HG03571 (cell line): ENCODE results near the gene TRAPPC1.

Experiments used
- ATAC-seq: cut with Tn5 transposase; IDR thresholded peaks from one replicate; pipeline ENCODE4 v1.9.1; 2021; ENCODE audit not compliant: unreplicated experiment

The TRAPPC1 gene

GRCh38 chr17:7943291-7943690 is 11.5 kb upstream of the TRAPPC1 start:
- ATAC-seq: no peak

- ATAC-seq: no peak
These were observed 9.0 kb upstream of the TRAPPC1 start for GRCh38 chr17:7940743-7941142.

- no peak for ATAC-seq
These were observed 8.3 kb upstream of the TRAPPC1 start for GRCh38 chr17:7940034-7940433.

DNA sequence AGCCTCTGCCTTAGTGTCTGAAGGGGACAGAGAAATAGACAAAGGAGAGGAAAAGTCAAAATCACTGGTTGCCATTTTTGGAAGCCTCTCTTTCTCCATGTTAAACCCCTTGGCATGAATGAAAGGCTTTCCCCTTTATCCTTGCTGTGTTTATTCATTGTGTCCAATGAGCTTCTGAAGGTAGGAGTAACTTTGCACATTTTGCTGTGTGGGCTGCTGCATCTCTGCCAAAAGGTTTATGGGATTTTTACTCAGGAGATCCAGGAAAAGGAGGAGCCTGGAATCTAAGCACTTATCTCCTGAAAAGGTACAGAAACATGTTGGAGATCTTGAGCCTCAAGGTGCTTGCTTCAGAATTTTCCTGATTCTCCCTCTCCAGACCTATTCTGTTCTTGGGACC is 4.1 kb upstream of the TRAPPC1 start:
- no peak for ATAC-seq

DNA sequence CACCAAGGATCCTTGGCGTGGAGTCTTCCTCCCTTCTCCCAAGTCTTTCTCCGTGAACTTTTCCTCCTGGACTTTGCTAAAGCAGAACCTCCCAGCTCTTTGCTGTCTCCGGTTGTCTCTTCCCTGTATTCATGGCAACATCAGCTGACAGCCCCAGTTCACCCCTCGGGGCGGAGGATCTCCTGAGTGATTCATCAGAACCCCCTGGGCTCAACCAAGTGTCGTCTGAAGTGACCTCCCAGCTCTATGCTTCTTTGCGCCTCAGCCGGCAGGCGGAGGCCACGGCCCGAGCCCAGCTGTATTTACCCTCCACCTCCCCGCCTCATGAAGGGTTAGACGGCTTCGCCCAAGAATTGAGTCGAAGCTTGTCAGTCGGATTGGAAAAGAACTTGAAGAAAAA is 1.2 kb upstream of the TRAPPC1 start:
- no peak for ATAC-seq

DNA sequence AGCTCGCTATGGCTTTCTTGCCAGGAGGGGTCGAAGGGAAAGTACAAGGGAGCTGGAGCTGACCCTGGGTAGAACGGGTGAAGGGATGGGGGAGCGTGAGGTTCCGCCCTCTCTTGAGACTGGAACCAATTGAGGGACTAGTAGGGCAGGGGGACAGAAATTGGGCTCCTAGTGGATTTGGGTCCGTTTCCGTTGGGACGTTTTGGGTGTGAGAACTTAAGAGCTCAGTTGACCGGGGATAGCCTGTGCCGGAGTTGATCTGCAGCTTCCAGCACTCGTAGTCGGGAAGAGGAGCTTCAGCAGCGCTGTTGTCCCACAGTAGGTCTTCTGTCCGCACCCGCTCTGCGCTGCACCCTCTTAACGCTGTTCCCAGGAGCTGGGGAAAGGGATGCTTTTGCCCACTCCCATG is 741 bp upstream of the TRAPPC1 start:
- peak; percentile 10 for ATAC-seq

DNA sequence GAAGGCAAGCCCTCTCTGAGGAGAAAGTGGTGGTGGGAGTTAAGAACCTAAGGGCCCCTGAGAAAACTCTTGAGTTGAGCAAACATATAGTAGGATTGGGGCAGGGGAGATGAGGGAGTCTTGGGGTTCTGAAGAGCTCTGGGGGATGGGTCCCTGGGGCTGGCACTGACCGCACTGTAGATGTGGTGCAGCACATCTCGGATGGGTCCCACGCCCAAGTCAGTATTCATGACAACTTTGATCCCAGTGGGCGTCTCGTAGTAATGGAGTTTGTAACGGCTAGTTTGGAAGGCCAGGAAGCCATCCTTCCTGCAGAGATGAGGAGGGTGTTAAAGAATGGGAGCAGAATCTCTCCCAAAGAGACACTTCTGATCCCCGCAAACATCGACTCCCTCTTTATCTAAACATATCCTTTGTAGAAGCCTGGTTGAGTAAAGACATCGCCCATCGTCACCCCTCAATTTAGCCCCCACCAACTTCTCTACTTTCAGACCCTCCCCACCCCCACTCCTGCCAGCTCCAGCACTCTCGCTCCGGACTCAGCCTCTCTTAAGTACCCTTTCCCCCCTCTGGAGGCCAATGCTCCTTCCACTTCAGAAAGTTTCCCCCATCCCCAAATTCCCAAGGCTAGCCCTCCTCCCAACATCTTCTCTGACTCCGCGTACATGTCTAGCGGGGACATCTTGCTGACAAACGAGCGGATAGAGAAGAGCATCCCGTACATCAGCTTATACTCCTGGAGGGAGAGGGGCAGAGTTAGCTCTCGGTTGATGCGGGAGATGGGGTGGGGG is 710 bp downstream of the TRAPPC1 start:
- no peak for ATAC-seq

GRCh38 chr17:7929158-7930023 is 2.4 kb downstream of the TRAPPC1 start, which contains the start of gene KCNAB3:
TSS of gene KCNAB3 (minus strand) at chr17:7929856. CDS start at chr17:7929435, 421 bp downstream.
- ATAC-seq: no peak

- ATAC-seq: no peak
These were observed 4.2 kb downstream of the TRAPPC1 start for GRCh38 chr17:7927596-7927995.

- no peak for ATAC-seq
These were observed 8.7 kb downstream of the TRAPPC1 start for GRCh38 chr17:7922845-7923628.

DNA sequence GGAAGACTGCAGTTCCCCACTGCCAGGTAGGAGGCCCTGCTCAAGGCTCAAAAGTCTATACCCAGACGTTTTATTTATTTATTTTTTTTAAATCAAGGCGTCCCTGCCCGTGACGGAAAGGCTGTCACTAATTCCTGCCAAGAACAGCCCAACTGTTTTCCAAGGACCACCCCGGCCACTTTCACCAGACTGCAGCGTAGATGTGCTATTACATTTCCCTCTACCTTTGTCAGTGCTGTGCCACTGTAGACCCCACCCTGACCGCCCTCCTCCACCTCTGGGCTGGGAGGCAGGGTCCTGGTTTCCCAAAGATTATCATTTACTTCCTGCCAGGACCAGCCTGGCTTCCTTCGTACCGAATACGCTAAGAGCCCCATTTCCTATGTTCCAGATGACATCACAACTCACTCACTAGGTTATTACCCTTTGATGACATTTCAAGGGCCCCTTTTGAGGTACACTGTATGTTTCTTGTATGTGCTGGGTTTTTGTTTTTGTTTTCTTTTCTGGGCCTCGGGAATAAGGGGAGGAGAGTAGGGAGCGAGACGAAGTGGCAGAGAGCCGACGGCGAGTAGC is 9.4 kb downstream of the TRAPPC1 start:
- ATAC-seq: no peak

GRCh38 chr17:7916808-7917207 is 14.9 kb downstream of the TRAPPC1 start:
- no peak for ATAC-seq

DNA sequence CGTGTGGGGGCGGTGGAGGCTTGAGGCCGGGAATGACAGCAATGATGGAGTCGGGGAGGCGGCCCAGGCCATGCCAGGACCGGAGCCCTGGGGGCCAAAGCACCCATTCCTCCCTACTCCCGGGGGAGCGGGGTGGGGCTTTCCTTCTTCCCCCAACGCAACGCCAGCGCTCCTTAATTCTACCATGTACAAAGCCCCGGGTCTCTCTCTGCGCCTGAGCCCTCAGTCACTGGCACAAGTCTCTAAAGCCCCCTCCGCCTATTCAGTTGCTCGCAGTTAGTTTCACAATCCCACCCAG is 15.4 kb downstream of the TRAPPC1 start:
- no peak for ATAC-seq

DNA sequence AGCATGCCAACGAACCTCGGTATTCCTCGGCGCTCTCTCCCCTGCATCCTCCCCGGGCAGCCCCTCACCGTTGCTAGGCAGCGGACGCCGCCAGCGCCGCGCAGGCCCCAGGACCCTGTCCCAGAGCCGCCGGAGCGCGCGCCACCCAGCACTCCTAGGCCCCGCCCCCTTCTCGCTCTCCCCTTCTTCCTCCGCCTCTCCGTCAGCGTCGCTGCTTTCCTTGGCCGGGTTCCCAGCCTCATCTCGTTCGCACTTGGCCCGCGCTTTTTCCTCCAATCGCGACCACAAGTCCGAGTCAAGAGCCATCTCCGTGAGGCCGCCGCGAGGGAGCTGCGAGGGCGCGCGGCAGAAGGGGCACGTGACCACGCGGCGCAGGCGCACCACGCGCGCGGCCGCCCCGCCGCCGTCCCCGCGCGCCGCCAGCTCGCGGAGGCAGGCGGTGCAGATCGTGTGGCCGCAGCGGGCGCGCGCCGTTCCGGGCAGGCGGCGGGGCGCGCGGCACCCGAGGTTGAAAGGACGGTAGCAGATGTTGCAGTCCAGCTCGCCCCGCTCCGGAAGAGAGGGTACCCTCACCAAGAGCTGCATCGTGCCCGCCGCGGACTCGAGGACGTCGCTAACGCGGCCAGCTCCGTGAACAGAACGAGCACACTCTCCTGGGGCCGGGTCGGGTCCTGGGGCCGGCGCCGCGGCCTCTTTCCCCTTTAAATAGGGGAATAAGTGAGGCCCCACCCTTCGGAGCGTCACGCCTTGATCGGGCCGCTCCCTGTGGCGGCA is 15.9 kb downstream of the TRAPPC1 start, which contains the start of gene RNF227:
RNF227 (minus strand) TSS at position 679 of the 774 bp plus-strand sequence; CDS start at position 585, 94 bp downstream.
- ATAC-seq: peak; percentile 65

- peak; percentile 12 for ATAC-seq
These were observed 16.6 kb downstream of the TRAPPC1 start for GRCh38 chr17:7915179-7915610.

- no peak for ATAC-seq
These were observed 18.7 kb downstream of the TRAPPC1 start for GRCh38 chr17:7912927-7913524.

- no peak for ATAC-seq
These were observed 20.6 kb downstream of the TRAPPC1 start for GRCh38 chr17:7911116-7911515.

DNA sequence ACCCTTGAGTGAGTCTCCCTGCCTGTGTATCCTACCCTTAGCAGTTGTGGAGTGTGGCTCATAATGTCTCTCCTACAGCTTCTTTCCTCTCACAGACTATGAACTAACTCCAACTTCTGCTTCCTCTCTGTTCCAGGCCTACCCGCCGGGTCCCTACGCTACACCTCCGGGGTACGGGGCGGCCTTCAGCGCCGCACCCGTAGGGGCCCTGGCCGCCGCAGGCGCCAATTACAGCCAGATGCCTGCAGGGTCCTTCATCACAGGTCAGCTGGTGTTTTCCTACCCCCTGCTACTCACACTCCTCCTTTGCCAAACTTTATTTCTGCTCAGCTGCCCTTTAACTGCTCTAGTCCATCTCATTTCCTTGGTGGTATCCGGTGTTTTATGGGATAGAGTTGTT is 21.0 kb downstream of the TRAPPC1 start:
- ATAC-seq: no peak

GRCh38 chr17:7910281-7910680 is 21.5 kb downstream of the TRAPPC1 start:
- ATAC-seq: no peak

DNA sequence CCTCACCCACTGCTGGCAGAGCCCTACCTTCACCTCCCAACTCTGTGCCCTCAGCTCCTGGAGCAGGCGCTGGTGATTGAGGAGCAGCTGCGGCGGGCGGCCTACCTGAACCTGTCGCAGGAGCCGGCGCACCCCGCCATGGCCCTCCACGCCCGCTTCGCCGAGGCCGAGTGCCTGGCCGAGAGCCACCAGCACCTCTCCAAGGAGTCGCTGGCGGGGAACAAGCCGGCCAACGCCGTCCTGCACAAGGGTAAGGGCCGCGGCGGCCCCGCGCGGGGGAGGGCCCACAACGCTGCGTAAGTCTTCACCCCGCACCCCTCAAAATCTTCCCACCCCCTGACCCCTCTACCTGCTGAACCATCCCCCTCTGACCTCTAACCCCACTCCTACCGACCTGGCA is 22.7 kb downstream of the TRAPPC1 start:
- ATAC-seq: no peak
